Measurements from ENCODE around the gene SH2B3.

Gene SH2B3

DNA sequence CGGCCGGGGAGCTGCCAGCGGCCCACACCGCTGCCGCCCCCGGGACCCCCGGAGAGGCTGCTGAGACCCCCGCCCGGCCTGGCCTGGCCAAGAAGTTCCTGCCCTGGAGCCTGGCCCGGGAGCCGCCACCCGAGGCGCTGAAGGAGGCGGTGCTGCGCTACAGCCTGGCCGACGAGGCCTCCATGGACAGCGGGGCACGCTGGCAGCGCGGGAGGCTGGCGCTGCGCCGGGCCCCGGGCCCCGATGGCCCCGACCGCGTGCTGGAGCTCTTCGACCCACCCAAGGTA lies 12.8 kb downstream of the SH2B3 start:
- peaks cover 2% of the 10 kb centered on the region for H3K4me1 ChIP-seq (ENCODE audit: control insufficient read depth, insufficient read depth, low read length)

DNA sequence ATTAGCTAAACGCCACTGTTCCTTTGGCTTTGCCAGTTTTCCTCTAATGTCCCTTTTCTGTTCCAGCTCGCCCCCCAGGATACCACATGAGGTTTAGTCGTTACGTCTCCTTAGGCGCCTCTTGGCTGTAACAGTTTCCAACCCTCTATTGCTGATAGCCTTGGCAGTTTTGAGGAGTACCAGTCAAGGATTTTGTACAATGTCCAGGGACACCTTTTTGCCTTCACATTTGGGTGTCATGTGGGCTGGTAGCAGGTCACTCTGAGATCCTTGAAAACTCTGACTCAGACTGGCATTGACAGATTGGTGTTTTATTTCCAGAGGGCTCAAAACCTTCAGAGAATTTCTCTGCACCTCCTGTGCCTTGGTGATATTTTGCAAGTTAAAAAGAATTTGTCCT lies 14.1 kb downstream of the SH2B3 start:
- Histone ChIP-seq H3K9ac (ENCODE audit: low read length in 2 of 2) (no peak overlapping the region), H3K4me3 (ENCODE audit: low read length in 2 of 2) (no peak overlapping the region), H3K27ac (ENCODE audit: low read length) (no peak overlapping the region), H3K27me3 (ENCODE audit: control insufficient read depth in 1 of 2, insufficient read depth in 2 of 2, low read length in 2 of 2) (no peaks in the 10 kb centered on the region), H3K9me3 (ENCODE audit: control insufficient read depth in 2 of 2, low read length in 2 of 2) (no peaks in the 10 kb centered on the region), H3K4me1 (ENCODE audit: control insufficient read depth, insufficient read depth, low read length) (no peaks in the 10 kb centered on the region), H3K36me3 (ENCODE audit: control insufficient read depth in 2 of 2, insufficient read depth in 2 of 2, low read length in 2 of 2) (peaks cover 3 to 5% of the 10 kb centered on the region in 2 donors)

More for the DNA sequence above, 12.8 kb downstream of the SH2B3 start:
- H3K4me3 ChIP-seq (ENCODE audit: low read length in 2 of 2), result no peak overlapping the region
- no peak overlapping the region for H3K9ac ChIP-seq (ENCODE audit: low read length in 2 of 2)
- H3K9me3 ChIP-seq (ENCODE audit: control insufficient read depth in 2 of 2, low read length in 2 of 2), result no peaks in the 10 kb centered on the region
- H3K27me3 ChIP-seq (ENCODE audit: control insufficient read depth in 1 of 2, insufficient read depth in 2 of 2, low read length in 2 of 2), result no peaks in the 10 kb centered on the region
- H3K36me3 ChIP-seq (ENCODE audit: control insufficient read depth in 2 of 2, insufficient read depth in 2 of 2, low read length in 2 of 2), result peaks cover 3 to 5% of the 10 kb centered on the region in 2 donors
- H3K27ac ChIP-seq (ENCODE audit: low read length), result no peak overlapping the region

DNA sequence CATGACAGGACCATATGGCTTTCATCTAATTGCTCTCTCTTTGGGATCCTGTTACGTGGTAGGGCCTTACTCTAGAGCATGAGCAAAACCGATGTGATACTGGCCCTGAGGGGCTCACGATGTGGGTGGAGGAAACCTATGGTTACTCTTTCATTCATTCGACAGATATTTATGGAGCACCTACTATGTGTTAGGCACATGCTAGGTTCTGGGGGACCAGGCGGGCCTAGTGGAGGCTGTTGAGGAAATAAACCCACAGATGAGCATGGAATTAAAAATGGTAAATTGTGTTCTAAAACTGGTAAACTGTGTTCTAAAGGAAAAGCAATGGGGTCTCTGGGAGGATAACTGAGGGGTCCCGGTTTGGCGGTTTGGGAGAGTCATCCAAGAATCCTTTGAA lies 14.8 kb downstream of the SH2B3 start:
- no peak overlapping the region for H3K4me3 ChIP-seq (ENCODE audit: low read length in 2 of 2)
- no peaks in the 10 kb centered on the region for H3K9me3 ChIP-seq (ENCODE audit: control insufficient read depth in 2 of 2, low read length in 2 of 2)
- H3K9ac ChIP-seq (ENCODE audit: low read length in 2 of 2), result no peak overlapping the region
- H3K27me3 ChIP-seq (ENCODE audit: control insufficient read depth in 1 of 2, insufficient read depth in 2 of 2, low read length in 2 of 2), result no peaks in the 10 kb centered on the region
- peaks cover 3 to 5% of the 10 kb centered on the region in 2 donors for H3K36me3 ChIP-seq (ENCODE audit: control insufficient read depth in 2 of 2, insufficient read depth in 2 of 2, low read length in 2 of 2)
- no peak overlapping the region for H3K27ac ChIP-seq (ENCODE audit: low read length)
- no peaks in the 10 kb centered on the region for H3K4me1 ChIP-seq (ENCODE audit: control insufficient read depth, insufficient read depth, low read length)

DNA sequence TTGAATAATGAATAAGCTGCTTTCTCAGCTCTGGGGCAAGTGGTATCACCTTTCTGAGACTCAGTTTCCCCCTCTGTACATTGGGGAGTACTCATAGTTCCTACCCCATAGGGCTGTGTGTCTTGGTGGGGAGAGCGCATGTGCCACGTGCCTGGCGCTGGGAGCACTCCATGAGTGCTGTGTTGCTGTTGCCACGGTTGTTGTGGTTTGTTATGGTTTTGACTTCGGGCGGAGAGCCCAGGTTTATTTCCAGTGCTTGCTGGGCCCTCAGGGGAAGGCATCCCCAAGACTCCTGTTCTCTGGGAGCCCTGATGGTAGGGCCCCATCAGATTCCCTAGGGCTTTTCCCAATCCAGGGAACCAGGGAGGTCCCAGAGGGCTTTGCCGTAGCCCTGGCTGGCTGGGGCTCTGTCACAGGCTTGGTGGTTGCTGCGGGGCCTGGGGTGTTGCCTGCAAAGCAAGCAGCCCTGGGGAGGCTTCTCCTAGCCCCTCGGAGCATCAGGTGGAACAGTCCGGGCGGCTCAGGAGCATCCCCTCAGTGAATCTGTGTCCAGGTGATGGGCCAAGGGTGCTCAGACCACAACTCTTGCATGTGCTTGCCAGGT lies 18.6 kb downstream of the SH2B3 start:
- H3K27me3 ChIP-seq (ENCODE audit: control insufficient read depth in 1 of 2, insufficient read depth in 2 of 2, low read length in 2 of 2), result no peaks in the 10 kb centered on the region
- H3K4me1 ChIP-seq (ENCODE audit: control insufficient read depth, insufficient read depth, low read length), result peaks cover 8% of the 10 kb centered on the region
- no peak overlapping the region for H3K9ac ChIP-seq (ENCODE audit: low read length in 2 of 2)
- no peaks in the 10 kb centered on the region for H3K9me3 ChIP-seq (ENCODE audit: control insufficient read depth in 2 of 2, low read length in 2 of 2)
- no peak overlapping the region for H3K27ac ChIP-seq (ENCODE audit: low read length)
- H3K36me3 ChIP-seq (ENCODE audit: control insufficient read depth in 2 of 2, insufficient read depth in 2 of 2, low read length in 2 of 2), result peaks cover 3 to 4% of the 10 kb centered on the region in 2 donors
- no peak overlapping the region for H3K4me3 ChIP-seq (ENCODE audit: low read length in 2 of 2)

DNA sequence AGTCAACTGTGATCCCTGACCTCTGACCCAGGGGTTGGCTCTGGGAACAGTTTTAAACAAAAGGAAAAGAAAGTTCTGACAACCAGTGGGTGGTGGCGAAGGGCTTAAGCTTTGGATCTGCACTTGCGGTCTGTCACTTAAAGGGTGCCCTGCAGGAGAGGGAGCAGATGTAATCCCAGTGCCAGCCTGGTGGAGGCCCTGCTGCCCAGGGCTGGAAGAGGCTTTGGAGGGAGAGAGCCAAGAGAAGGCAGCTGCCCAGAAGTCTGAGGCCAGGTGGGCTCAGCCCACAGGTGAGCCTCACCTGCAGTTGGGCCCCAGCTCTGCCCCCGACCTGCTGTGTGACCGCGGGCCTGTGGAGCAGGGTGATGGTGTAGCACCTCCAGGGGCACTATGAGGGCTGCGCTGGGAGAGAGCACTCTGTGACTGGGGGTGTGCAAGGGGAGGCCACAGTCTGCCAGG lies 19.1 kb downstream of the SH2B3 start:
- H3K36me3 ChIP-seq (ENCODE audit: control insufficient read depth in 2 of 2, insufficient read depth in 2 of 2, low read length in 2 of 2), result peaks cover 0 to 2% of the 10 kb centered on the region in 2 donors
- H3K27ac ChIP-seq (ENCODE audit: low read length), result no peak overlapping the region
- H3K9ac ChIP-seq (ENCODE audit: low read length in 2 of 2), result no peak overlapping the region
- H3K27me3 ChIP-seq (ENCODE audit: control insufficient read depth in 1 of 2, insufficient read depth in 2 of 2, low read length in 2 of 2), result no peaks in the 10 kb centered on the region
- H3K9me3 ChIP-seq (ENCODE audit: control insufficient read depth in 2 of 2, low read length in 2 of 2), result no peaks in the 10 kb centered on the region
- no peak overlapping the region for H3K4me3 ChIP-seq (ENCODE audit: low read length in 2 of 2)
- peaks cover 10% of the 10 kb centered on the region for H3K4me1 ChIP-seq (ENCODE audit: control insufficient read depth, insufficient read depth, low read length)

DNA sequence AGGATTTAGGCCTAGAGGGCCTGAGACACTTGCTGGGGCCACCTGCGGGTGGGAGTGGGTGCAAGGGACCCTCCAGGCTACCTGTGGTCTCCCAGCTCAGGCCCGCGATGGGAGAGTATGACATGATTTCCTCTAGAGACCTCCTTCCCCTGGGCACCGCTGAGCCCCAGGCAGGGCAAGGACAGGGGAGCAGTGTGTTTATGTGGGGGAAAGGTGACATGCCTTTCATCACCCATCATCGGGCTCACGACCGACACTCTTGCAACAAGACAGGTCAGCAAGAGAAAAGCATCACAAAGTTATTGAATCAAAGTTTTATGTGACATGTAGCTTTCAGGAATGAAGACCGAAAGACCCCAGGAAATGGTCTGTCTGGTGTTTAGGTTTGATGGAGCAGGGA lies 19.9 kb downstream of the SH2B3 start:
- H3K4me3 ChIP-seq (ENCODE audit: low read length in 2 of 2), result no peak overlapping the region
- no peak overlapping the region for H3K27ac ChIP-seq (ENCODE audit: low read length)
- peaks cover 18% of the 10 kb centered on the region for H3K4me1 ChIP-seq (ENCODE audit: control insufficient read depth, insufficient read depth, low read length)
- no peak overlapping the region for H3K9ac ChIP-seq (ENCODE audit: low read length in 2 of 2)
- no peaks in the 10 kb centered on the region for H3K27me3 ChIP-seq (ENCODE audit: control insufficient read depth in 1 of 2, insufficient read depth in 2 of 2, low read length in 2 of 2)
- no peaks in the 10 kb centered on the region for H3K9me3 ChIP-seq (ENCODE audit: control insufficient read depth in 2 of 2, low read length in 2 of 2)
- H3K36me3 ChIP-seq (ENCODE audit: control insufficient read depth in 2 of 2, insufficient read depth in 2 of 2, low read length in 2 of 2), result peaks cover 0 to 2% of the 10 kb centered on the region in 2 donors

DNA sequence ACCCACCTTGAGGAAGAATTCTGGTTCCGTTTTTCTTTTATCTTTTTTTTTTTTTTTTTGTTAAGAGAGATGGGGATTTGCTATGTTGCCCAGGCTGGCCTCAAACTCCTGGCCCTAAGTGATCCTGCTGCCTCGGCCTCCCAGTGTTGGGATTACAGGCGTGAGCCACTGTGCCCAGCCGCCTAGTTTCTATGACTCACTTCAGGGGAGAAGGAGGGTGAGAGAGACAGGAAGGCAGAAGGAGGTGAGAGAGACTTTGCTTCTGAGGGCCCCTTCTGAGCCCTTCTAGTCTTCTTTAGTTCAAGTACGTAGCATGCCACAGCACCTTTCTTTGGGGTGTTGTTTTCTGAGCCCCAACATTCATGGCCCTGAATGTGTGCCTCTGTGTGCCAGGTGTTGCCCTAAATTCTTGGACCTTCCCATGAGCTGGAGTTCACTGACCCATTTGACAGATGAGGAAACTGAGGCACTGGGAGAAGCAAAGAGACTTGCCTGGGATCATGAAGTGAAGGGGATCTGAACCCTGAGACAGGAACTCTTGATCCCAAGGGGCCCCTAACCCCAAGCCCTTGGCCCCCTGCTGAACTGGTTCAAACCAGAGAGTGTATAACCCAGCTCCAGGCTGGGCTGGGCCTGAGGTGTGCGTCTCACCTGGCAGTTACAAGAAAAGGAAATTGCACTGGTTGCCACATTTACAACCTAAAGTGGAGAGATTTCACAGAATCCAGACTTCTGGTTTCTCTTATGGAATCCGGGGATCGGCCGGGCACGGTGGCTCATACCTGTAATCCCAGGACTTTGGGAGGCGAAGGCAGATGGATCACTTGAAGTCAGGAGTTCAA lies 20.8 kb downstream of the SH2B3 start:
- H3K9ac ChIP-seq (ENCODE audit: low read length in 2 of 2), result no peak overlapping the region
- H3K4me1 ChIP-seq (ENCODE audit: control insufficient read depth, insufficient read depth, low read length), result peaks cover 22% of the 10 kb centered on the region
- H3K27ac ChIP-seq (ENCODE audit: low read length), result no peak overlapping the region
- no peaks in the 10 kb centered on the region for H3K9me3 ChIP-seq (ENCODE audit: control insufficient read depth in 2 of 2, low read length in 2 of 2)
- no peaks in the 10 kb centered on the region for H3K27me3 ChIP-seq (ENCODE audit: control insufficient read depth in 1 of 2, insufficient read depth in 2 of 2, low read length in 2 of 2)
- H3K36me3 ChIP-seq (ENCODE audit: control insufficient read depth in 2 of 2, insufficient read depth in 2 of 2, low read length in 2 of 2), result peaks cover 0 to 2% of the 10 kb centered on the region in 2 donors
- H3K4me3 ChIP-seq (ENCODE audit: low read length in 2 of 2), result no peak overlapping the region

DNA sequence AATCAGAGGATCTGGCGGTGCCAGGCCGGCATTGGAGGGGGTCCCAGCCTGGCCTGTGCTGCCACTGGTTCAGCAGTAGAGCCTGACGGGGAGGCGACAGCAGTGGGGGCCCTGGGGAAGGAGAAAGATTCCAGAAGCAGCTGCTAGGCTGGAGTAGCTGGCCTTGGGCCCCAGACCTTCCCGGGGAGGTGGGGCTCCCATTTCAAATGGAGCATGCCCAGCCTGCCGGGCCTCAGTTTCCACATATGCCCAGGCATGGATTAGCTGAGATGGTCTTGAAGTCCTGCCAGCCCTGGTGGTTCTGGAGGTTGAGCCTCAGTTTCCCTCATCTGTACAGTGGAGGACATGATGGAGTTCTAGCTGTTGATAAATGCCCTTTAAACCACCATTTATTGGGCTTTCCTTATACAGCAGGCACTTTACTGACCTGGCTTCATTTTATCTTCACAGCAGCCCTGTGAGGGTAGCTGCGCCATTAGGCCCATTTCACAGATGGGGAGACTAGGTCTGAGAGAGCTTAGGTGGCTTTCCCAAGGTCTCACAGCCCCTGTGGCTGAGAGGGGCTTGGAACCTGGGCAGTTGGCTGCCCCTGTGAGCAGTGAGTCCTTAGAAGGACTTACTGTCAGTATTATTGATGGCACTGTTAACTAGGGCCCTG lies 21.8 kb downstream of the SH2B3 start:
- Histone ChIP-seq H3K4me1 (ENCODE audit: control insufficient read depth, insufficient read depth, low read length) (peaks cover 22% of the 10 kb centered on the region), H3K9ac (ENCODE audit: low read length in 2 of 2) (no peak overlapping the region), H3K27me3 (ENCODE audit: control insufficient read depth in 1 of 2, insufficient read depth in 2 of 2, low read length in 2 of 2) (no peaks in the 10 kb centered on the region), H3K4me3 (ENCODE audit: low read length in 2 of 2) (no peak overlapping the region), H3K36me3 (ENCODE audit: control insufficient read depth in 2 of 2, insufficient read depth in 2 of 2, low read length in 2 of 2) (peaks cover 0 to 2% of the 10 kb centered on the region in 2 donors), H3K27ac (ENCODE audit: low read length) (no peak overlapping the region), H3K9me3 (ENCODE audit: control insufficient read depth in 2 of 2, low read length in 2 of 2) (no peaks in the 10 kb centered on the region)

DNA sequence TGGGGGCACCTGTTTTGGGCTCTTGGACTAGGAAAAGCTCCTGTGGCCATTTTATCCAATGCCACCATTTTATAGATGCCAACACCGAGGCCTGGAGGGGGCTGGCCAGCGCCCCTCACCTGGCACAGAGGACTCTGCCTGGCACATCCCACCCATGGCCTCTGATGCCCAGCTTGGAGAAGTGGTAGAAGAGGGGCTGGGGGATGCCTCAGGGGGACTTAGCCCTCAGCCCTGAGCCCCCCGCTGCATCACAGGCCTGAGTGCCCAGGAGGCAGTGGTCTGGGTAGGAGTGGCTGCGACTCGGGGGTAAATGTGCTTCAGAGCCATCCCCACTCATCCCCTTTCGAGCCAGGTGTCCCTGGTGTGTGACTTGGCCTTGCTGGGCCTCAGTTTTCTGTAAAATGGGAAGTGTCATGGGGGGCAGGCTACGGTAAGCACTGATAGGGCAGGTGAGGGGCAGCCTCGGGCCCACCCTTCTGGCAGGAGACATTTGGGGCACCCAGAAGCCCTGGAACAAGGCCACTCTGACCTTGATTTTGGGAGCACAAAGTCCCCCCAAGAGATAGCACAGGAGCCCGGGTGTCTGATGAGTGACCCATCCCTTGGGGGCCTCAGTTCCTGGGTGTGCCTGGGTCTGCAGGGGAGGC lies 22.5 kb downstream of the SH2B3 start:
- H3K9ac ChIP-seq (ENCODE audit: low read length in 2 of 2), result no peak overlapping the region
- no peak overlapping the region for H3K27ac ChIP-seq (ENCODE audit: low read length)

DNA sequence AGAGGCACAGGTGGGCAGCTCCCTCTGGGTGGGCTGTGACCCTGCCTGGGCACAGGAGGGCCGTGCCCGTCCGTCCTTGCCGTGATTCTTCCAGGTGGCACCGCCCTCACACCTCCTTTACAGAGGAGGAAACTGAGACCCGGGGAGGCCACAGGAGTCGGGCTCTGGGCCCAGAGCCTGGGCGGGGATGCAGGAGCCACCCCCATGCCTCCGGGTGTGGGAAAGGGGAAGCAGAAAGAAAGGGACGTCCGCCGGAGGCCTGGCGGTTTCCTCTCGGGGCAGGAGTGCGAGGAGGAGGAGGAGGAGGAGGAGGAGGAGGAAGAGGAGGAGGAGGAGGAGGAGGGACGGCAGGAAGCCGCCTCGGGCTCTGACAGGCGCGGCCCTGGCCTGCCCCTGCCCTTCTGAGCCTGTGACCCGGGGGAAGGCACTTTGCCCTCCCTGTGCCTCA lies 23.0 kb downstream of the SH2B3 start:
- no peak overlapping the region for H3K4me3 ChIP-seq (ENCODE audit: low read length in 2 of 2)
- no peaks in the 10 kb centered on the region for H3K9me3 ChIP-seq (ENCODE audit: control insufficient read depth in 2 of 2, low read length in 2 of 2)
- H3K27me3 ChIP-seq (ENCODE audit: control insufficient read depth in 1 of 2, insufficient read depth in 2 of 2, low read length in 2 of 2), result no peaks in the 10 kb centered on the region
- peaks cover 26% of the 10 kb centered on the region for H3K4me1 ChIP-seq (ENCODE audit: control insufficient read depth, insufficient read depth, low read length)
- peaks cover 0 to 2% of the 10 kb centered on the region in 2 donors for H3K36me3 ChIP-seq (ENCODE audit: control insufficient read depth in 2 of 2, insufficient read depth in 2 of 2, low read length in 2 of 2)
- H3K27ac ChIP-seq (ENCODE audit: low read length), result no peak overlapping the region
- no peak overlapping the region for H3K9ac ChIP-seq (ENCODE audit: low read length in 2 of 2)

More for the DNA sequence above, 22.5 kb downstream of the SH2B3 start:
- Histone ChIP-seq H3K27me3 (ENCODE audit: control insufficient read depth in 1 of 2, insufficient read depth in 2 of 2, low read length in 2 of 2) (no peaks in the 10 kb centered on the region), H3K4me3 (ENCODE audit: low read length in 2 of 2) (no peak overlapping the region), H3K36me3 (ENCODE audit: control insufficient read depth in 2 of 2, insufficient read depth in 2 of 2, low read length in 2 of 2) (peaks cover 0 to 2% of the 10 kb centered on the region in 2 donors), H3K4me1 (ENCODE audit: control insufficient read depth, insufficient read depth, low read length) (peaks cover 22% of the 10 kb centered on the region), H3K9me3 (ENCODE audit: control insufficient read depth in 2 of 2, low read length in 2 of 2) (no peaks in the 10 kb centered on the region)
